Measurements from ENCODE around the gene PNMA6A. TPM values are rescaled to one million over a fixed set of nuclear protein-coding genes. Genes with fewer than 3 reads are reported as not detected.
"Not testable (repeated sequence)": the region's sequence is repeated elsewhere in the genome, so short reads cannot be mapped to it uniquely, and the experiment has no call there.

The PNMA6A gene
- total RNA-seq, 2 experiments from 2014 or later = 0.95 to 1.1 TPM

GRCh38 chrX:153059191-153060094 lies 12.8 kb upstream of the PNMA6A start:
- Mint-ChIP-seq H3K27me3 (ENCODE audit: low read depth) (no peaks in the 10 kb centered on the region), H3K4me1 (ENCODE audit: low read depth) (no peaks in the 10 kb centered on the region), H3K4me3 (no peak overlapping the region), H3K27ac (no peak overlapping the region), H3K9me3 (no peaks in the 10 kb centered on the region), H3K36me3 (ENCODE audit: low read depth) (no peaks in the 10 kb centered on the region)
- no peak for DNase-seq
- CTCF ChIA-PET = no interaction called here
- intact Hi-C loops (cut with micrococcal nuclease) = loop anchor here (5.0 kb wide), 1 partner anchor 258 kb away; no protein-coding TSS in a partner anchor

GRCh38 chrX:153060095-153060445 lies 12.2 kb upstream of the PNMA6A start:
- no peak overlapping the region for H3K27ac Mint-ChIP-seq
- H3K9me3 Mint-ChIP-seq = no peaks in the 10 kb centered on the region
- no peak for DNase-seq
- no peaks in the 10 kb centered on the region for H3K27me3 Mint-ChIP-seq (ENCODE audit: low read depth)
- CTCF ChIA-PET = no interaction called here
- H3K4me3 Mint-ChIP-seq = no peak overlapping the region
- intact Hi-C loops (cut with micrococcal nuclease) = loop anchor here (5.0 kb wide), 1 partner anchor 257 kb away; no protein-coding TSS in a partner anchor
- no peaks in the 10 kb centered on the region for H3K36me3 Mint-ChIP-seq (ENCODE audit: low read depth)
- no peaks in the 10 kb centered on the region for H3K4me1 Mint-ChIP-seq (ENCODE audit: low read depth)

- intact Hi-C loops (cut with micrococcal nuclease) = loop anchor here (5.0 kb wide), 1 partner anchor 256 kb away; no protein-coding TSS in a partner anchor
- Mint-ChIP-seq H3K4me1 (ENCODE audit: low read depth) (no peaks in the 10 kb centered on the region), H3K4me3 (no peak overlapping the region), H3K27ac (no peak overlapping the region), H3K9me3 (no peaks in the 10 kb centered on the region), H3K36me3 (ENCODE audit: low read depth) (no peaks in the 10 kb centered on the region), H3K27me3 (ENCODE audit: low read depth) (no peaks in the 10 kb centered on the region)
- no peak for DNase-seq
- CTCF ChIA-PET = interaction anchor here (0.6 kb wide), 1 partner anchor 36 kb away, joined by 3 read pairs; no protein-coding TSS in a partner anchor
Measured at GRCh38 chrX:153061732-153062131, 10.5 kb upstream of the PNMA6A start.

- CTCF ChIA-PET = no interaction called here
- H3K36me3 Mint-ChIP-seq (ENCODE audit: low read depth) = no peaks in the 10 kb centered on the region
Measured at GRCh38 chrX:153063315-153063714, 8.9 kb upstream of the PNMA6A start.

GRCh38 chrX:153064061-153064460 lies 8.2 kb upstream of the PNMA6A start:
- H3K27ac Mint-ChIP-seq = no peak overlapping the region
- no peak overlapping the region for H3K4me3 Mint-ChIP-seq
- intact Hi-C loops (cut with micrococcal nuclease) = loop anchor here (5.0 kb wide), 1 partner anchor 253 kb away; no protein-coding TSS in a partner anchor
- no peaks in the 10 kb centered on the region for H3K9me3 Mint-ChIP-seq
- no peaks in the 10 kb centered on the region for H3K27me3 Mint-ChIP-seq (ENCODE audit: low read depth)
- no peaks in the 10 kb centered on the region for H3K36me3 Mint-ChIP-seq (ENCODE audit: low read depth)
- H3K4me1 Mint-ChIP-seq (ENCODE audit: low read depth) = no peaks in the 10 kb centered on the region
- no peak for DNase-seq
- CTCF ChIA-PET = no interaction called here

More at GRCh38 chrX:153063315-153063714, 8.9 kb upstream of the PNMA6A start:
- H3K27ac Mint-ChIP-seq = no peak overlapping the region
- H3K27me3 Mint-ChIP-seq (ENCODE audit: low read depth) = no peaks in the 10 kb centered on the region
- DNase-seq = no peak
- H3K9me3 Mint-ChIP-seq = no peaks in the 10 kb centered on the region
- intact Hi-C loops (cut with micrococcal nuclease) = loop anchor here (5.0 kb wide), 1 partner anchor 254 kb away; no protein-coding TSS in a partner anchor
- no peak overlapping the region for H3K4me3 Mint-ChIP-seq
- no peaks in the 10 kb centered on the region for H3K4me1 Mint-ChIP-seq (ENCODE audit: low read depth)

GRCh38 chrX:153065389-153065788 lies 6.9 kb upstream of the PNMA6A start:
- CTCF ChIA-PET = no interaction called here
- no peaks in the 10 kb centered on the region for H3K4me1 Mint-ChIP-seq (ENCODE audit: low read depth)
- no peak for DNase-seq
- H3K27ac Mint-ChIP-seq = no peak overlapping the region
- intact Hi-C loops (cut with micrococcal nuclease) = no loop called here
- H3K4me3 Mint-ChIP-seq = no peak overlapping the region
- no peaks in the 10 kb centered on the region for H3K9me3 Mint-ChIP-seq
- no peaks in the 10 kb centered on the region for H3K27me3 Mint-ChIP-seq (ENCODE audit: low read depth)
- H3K36me3 Mint-ChIP-seq (ENCODE audit: low read depth) = no peaks in the 10 kb centered on the region

- H3K27ac Mint-ChIP-seq; H3K4me1 Mint-ChIP-seq (ENCODE audit: low read depth); H3K4me3 Mint-ChIP-seq; CTCF ChIA-PET; H3K9me3 Mint-ChIP-seq; H3K36me3 Mint-ChIP-seq (ENCODE audit: low read depth); DNase-seq; intact Hi-C loops (cut with micrococcal nuclease); H3K27me3 Mint-ChIP-seq (ENCODE audit: low read depth): not testable (repeated sequence)
Measured at GRCh38 chrX:153066402-153066801, 5.9 kb upstream of the PNMA6A start.

- H3K4me1 Mint-ChIP-seq (ENCODE audit: low read depth); intact Hi-C loops (cut with micrococcal nuclease); DNase-seq; H3K27me3 Mint-ChIP-seq (ENCODE audit: low read depth); H3K27ac Mint-ChIP-seq; H3K4me3 Mint-ChIP-seq; CTCF ChIA-PET; H3K9me3 Mint-ChIP-seq; H3K36me3 Mint-ChIP-seq (ENCODE audit: low read depth): not testable (repeated sequence)
Measured at GRCh38 chrX:153073331-153073730, 1.1 kb downstream of the PNMA6A start.

GRCh38 chrX:153074262-153074899 lies 2.1 kb downstream of the PNMA6A start:
- H3K36me3 Mint-ChIP-seq (ENCODE audit: low read depth) = no peaks in the 10 kb centered on the region
- DNase-seq = no peak
- no peaks in the 10 kb centered on the region for H3K27me3 Mint-ChIP-seq (ENCODE audit: low read depth)
- intact Hi-C loops (cut with micrococcal nuclease) = no loop called here
- H3K4me3 Mint-ChIP-seq = no peak overlapping the region
- CTCF ChIA-PET = no interaction called here
- no peaks in the 10 kb centered on the region for H3K4me1 Mint-ChIP-seq (ENCODE audit: low read depth)
- no peak overlapping the region for H3K27ac Mint-ChIP-seq
- no peaks in the 10 kb centered on the region for H3K9me3 Mint-ChIP-seq

- H3K27me3 Mint-ChIP-seq (ENCODE audit: low read depth) = no peaks in the 10 kb centered on the region
- no peaks in the 10 kb centered on the region for H3K36me3 Mint-ChIP-seq (ENCODE audit: low read depth)
- intact Hi-C loops (cut with micrococcal nuclease) = no loop called here
- CTCF ChIA-PET = no interaction called here
- DNase-seq = no peak
- H3K9me3 Mint-ChIP-seq = no peaks in the 10 kb centered on the region
- no peak overlapping the region for H3K27ac Mint-ChIP-seq
- no peaks in the 10 kb centered on the region for H3K4me1 Mint-ChIP-seq (ENCODE audit: low read depth)
- H3K4me3 Mint-ChIP-seq = no peak overlapping the region
Measured at GRCh38 chrX:153074935-153075334, 2.7 kb downstream of the PNMA6A start.

GRCh38 chrX:153075366-153075765 lies 3.1 kb downstream of the PNMA6A start:
- Mint-ChIP-seq H3K4me1 (ENCODE audit: low read depth) (no peaks in the 10 kb centered on the region), H3K4me3 (no peak overlapping the region), H3K9me3 (no peaks in the 10 kb centered on the region), H3K36me3 (ENCODE audit: low read depth) (no peaks in the 10 kb centered on the region), H3K27me3 (ENCODE audit: low read depth) (no peaks in the 10 kb centered on the region), H3K27ac (no peak overlapping the region)
- no peak for DNase-seq
- CTCF ChIA-PET = no interaction called here
- intact Hi-C loops (cut with micrococcal nuclease) = no loop called here

GRCh38 chrX:153077437-153078135 lies 5.3 kb downstream of the PNMA6A start:
- H3K9me3 Mint-ChIP-seq; CTCF ChIA-PET; H3K27me3 Mint-ChIP-seq (ENCODE audit: low read depth); H3K36me3 Mint-ChIP-seq (ENCODE audit: low read depth); DNase-seq; H3K4me1 Mint-ChIP-seq (ENCODE audit: low read depth); intact Hi-C loops (cut with micrococcal nuclease); H3K27ac Mint-ChIP-seq; H3K4me3 Mint-ChIP-seq: not testable (repeated sequence)

Data from activated naive CD4-positive, alpha-beta T cell treated with anti-CD3 and anti-CD28 coated beads for 36 hours (primary cell).